Esophagus squamous epithelium (tissue), 4 donors: Measurements from ENCODE around the gene PTPN18.

ENCODE experiments used
- CTCF ChIP-seq, 6 experiments: fragments of 450-650 bp in 4 of 6; fragments of 200-600 bp in 2 of 6; sonication (generic) in 2 of 6; IDR thresholded peaks; one replicate each; pipeline ENCODE4 v1.5.1; 2016 to 2019; ENCODE audit warnings: antibody characterized with exemption in 6 of 6, mild to moderate bottlenecking in 4 of 6, moderate library complexity in 4 of 6
- POLR2A ChIP-seq, 4 donors: fragments of 450-650 bp; IDR thresholded peaks; one replicate each; pipeline ENCODE4 v1.6.1; 2017; ENCODE audit warnings: antibody characterized with exemption in 4 of 4, mild to moderate bottlenecking in 4 of 4, moderate library complexity in 3 of 4

- TF ChIP-seq CTCF (IDR thresholded peaks at IDR 0.05) (no peak), POLR2A (IDR thresholded peaks at IDR 0.05) (no peak)
These were observed 7.6 kb downstream of the PTPN18 start for GRCh38 chr2:130363479-130363878.
